GM12872 (cell line): ENCODE results near the gene KRT3.

Source experiments
- TF ChIP-seq, protein P1 (sequence below): IDR thresholded peaks from 3 replicates; pipeline ENCODE4 v1.5.1; 2011; ENCODE audit warnings: low read depth, mild to moderate bottlenecking, low read length, moderate library complexity; ENCODE audit not compliant: insufficient read depth

The KRT3 gene

DNA sequence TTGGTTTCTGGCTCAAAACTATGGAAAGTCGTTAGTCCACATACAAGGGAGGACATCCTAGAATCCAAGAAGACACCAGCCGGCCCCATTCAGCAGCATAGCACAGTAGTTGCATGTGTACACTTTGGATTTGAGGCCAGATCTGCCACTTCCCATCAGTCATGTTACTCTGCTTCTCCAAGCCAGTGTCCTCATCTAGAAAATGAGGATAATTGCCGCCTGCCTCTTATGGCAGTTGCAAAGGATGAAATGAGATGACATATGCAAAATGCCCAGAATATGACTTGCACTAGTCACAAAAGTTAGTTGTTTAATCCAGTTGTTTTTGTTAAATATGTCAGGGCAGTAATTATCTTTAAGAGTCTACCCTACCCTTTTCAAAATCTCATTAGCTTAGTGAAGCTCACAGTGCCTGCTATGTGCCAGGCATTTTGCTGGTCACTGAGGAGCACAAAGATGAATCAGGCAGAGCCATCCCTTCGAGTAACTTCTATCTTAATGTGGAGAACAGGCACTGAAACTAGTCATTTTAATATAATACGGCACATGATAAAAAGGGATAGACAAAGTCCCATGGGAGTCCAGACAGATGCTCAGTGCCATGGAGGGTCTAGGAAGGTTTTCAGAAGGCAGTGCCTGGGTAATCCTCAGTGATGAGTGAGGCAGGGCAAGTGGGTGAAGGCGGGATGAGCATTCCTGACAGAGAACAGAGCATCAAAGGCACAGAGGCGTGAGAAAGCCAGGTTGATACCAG lies 12.2 kb downstream of the KRT3 start:
- TF ChIP-seq, protein P1, sequence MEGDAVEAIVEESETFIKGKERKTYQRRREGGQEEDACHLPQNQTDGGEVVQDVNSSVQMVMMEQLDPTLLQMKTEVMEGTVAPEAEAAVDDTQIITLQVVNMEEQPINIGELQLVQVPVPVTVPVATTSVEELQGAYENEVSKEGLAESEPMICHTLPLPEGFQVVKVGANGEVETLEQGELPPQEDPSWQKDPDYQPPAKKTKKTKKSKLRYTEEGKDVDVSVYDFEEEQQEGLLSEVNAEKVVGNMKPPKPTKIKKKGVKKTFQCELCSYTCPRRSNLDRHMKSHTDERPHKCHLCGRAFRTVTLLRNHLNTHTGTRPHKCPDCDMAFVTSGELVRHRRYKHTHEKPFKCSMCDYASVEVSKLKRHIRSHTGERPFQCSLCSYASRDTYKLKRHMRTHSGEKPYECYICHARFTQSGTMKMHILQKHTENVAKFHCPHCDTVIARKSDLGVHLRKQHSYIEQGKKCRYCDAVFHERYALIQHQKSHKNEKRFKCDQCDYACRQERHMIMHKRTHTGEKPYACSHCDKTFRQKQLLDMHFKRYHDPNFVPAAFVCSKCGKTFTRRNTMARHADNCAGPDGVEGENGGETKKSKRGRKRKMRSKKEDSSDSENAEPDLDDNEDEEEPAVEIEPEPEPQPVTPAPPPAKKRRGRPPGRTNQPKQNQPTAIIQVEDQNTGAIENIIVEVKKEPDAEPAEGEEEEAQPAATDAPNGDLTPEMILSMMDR = no peak

DNA sequence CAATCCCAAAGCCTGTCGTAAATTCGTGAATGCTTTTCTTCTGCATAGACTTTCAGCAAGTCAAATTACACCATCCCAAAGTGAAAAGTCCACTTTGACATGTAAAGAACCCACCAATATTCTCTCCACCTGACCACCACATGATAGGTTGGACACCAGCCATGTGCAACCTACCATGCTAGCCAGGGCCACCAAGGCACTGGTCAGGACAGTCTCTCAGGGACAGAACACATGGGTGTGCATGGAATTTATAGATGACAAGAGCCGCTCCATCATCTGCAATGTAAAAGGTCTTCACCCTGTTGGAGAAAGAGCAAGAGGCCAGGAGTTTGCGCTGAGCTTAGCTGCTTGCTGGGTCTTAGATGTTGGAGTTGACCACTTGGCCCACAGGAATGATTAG lies 13.4 kb downstream of the KRT3 start:
- TF ChIP-seq, protein P1 = no peak

DNA sequence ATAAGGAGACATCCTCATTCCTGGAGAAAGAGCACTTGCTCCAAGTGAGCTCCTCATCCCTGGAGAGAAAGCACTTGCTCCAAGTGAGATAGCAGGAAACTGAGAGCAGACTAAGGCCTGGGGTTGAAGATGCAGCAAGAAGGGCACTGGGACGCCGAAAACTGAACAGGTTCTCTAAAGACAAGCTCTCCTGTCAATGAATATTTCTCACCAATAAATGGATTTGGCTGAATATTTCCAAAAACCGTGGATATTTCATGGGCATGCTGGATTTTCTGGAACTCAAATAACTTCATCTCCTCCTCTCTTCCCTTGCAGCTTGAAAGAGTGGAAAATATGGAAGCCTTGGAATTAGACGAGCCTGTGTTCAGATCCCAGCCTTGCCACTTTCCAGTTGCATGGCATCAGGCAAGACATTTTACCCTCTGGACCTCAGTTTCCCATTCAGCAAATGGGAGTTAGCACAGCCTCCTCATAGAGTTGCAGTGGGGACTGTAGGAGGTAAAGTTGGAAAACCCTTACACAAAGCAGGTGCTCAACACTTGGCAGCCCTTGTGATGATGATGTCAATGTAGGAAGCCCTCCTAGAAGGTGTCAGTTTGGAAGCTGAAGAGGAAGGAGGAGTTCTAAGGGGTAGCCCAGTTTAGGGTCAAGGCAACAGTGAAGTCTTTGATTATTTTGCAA lies 14.4 kb downstream of the KRT3 start:
- TF ChIP-seq, protein P1 = no peak

DNA sequence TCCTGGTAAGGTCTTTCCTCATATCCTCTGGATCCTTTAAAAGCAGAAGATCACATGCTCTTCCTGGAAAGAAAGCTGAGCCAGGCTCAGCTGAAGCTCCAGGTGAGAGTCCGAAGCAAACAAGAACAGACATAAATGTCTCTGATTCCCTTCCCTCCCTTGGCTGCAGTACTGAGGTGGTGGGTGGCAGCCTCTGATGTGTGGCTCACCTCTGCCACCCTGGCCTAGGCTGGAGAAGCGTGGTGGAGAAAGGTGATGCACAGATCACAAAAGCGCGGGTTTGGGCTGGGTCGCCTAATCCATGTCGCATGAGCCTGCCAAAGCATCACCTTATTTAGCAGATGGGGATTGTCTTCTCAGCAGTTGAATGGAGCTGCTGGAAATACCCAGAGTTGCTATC lies 16.0 kb downstream of the KRT3 start:
- TF ChIP-seq, protein P1 = no peak

DNA sequence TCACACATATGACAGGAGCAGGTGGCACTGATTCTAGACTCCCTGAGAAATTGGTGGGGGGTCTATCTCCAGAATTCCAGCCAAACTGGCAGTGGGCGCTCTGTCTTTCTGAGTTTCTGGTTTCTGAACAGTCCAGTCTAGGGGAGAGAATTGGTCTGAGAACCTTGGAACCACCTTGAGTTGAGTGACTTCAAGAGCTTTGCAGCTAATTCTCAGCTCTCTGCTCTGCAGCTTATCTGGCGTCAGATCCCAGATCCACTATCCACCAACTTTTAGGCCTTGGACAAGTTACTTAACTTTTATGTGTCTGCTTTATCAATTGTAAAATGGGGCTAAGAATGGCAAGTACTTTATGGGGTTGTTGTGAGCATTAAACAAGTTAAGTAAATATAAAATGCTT lies 17.1 kb downstream of the KRT3 start:
- TF ChIP-seq, protein P1 = no peak

DNA sequence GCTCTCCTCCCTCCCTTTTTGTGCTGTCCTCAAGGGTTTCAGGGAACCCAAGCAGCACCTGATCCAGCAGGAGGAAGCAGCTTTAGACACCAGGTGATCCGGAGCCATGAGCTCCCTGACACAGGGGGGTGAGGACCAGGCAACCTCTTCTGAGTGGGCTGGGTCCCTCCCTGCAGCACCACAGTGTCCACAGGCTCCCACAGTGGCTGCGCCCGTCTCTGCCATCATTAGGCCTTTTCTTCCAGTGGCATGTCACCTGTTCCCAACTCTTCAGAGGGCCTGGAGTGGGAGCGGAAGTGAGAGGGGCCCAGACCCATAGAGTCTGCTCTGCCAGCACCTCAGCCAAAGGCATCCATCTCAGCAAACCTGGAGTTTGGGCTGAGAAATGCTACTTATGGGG lies 18.4 kb downstream of the KRT3 start:
- TF ChIP-seq, protein P1 = no peak

DNA sequence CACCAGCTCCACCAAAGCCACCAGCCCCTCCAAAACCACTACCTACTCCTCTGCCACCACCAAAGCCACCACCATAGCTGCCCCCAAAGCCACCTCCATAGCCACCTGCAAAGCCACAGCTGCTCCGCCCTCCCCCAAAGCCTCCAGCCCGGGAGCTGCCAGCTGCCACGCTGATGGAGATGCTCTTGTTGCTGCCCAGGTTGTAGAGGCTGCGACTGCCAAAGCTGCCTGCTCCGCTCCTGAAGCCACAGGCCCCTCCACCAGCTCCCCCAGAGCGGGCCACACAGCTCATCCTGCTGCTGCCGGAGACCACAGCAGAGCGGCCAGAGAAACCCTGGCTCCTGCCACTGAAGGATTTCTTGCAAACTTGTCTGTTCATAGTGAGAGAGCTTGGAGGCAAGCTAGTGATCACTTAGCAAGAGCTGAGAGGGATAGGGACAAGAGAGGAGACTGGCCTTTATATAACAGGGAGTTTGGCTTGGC lies 19.0 kb downstream of the KRT3 start, which contains the start of gene KRT76:
KRT76 (minus strand) TSS at position 433 of the 483 bp plus-strand sequence; CDS start at position 379, 54 bp downstream.
- TF ChIP-seq, protein P1 = no peak
